SW 1271 (cell line): Measurements from ENCODE around the gene FA2H.
"Not testable (repeated sequence)": the region's sequence is repeated elsewhere in the genome, so short reads cannot be mapped to it uniquely, and the experiment has no call there.

ENCODE experiments used
- DNase-seq, 2 experiments: peaks; one replicate each; lab custom pipeline; 2025; lab: John Stamatoyannopoulos, UW

The FA2H gene

DNA sequence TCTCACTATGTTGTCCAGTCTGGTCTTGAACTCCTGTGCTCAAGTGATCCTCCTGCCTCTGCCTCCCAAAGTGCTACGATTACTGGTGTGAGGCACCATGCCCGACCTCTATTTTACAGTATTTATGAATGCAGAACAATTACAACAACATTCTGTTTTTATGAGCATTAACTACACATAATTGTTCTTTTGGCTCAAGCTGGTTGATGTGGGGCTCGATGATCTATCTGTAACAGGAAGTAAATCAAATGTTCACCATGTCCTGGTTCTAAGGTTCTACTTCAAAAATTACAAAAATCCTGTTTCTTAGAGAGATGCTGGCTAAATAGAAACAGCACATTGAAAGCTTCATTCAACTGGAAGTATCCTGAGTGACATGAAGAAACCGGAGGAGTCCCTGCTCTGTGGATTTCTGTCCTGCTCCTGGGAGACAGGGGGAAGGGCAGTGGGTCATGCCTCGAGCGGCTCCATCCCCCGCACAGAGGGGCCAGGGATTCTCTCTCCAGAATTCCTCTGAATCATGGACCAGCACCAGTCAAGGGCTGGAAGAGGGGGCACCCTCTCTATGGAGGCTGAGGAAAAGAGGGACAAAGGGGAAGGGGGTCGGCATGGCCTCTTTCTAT lies 31.5 kb downstream of the FA2H start:
- DNase-seq, result no peak

DNA sequence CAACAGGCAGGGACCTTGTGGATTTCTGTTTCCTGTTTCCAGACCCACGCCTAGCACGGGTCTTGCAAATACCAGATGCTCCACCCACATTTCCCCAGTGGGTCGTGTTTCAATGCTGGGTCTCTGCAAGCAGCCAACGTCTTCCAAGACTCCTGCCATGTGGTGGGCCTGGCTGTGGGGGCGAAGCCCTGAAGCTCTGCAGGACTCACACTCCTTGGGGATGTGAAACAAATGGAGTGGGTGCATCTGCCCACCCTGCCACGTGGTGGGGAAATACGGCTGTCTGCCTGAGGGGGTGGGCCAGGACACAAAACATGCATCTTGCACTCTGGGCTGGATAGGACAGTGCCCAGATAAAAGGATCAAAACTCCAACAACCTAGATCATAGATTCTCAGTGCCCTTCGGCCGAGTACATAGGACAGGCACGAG lies 32.6 kb downstream of the FA2H start:
- no peak for DNase-seq

DNA sequence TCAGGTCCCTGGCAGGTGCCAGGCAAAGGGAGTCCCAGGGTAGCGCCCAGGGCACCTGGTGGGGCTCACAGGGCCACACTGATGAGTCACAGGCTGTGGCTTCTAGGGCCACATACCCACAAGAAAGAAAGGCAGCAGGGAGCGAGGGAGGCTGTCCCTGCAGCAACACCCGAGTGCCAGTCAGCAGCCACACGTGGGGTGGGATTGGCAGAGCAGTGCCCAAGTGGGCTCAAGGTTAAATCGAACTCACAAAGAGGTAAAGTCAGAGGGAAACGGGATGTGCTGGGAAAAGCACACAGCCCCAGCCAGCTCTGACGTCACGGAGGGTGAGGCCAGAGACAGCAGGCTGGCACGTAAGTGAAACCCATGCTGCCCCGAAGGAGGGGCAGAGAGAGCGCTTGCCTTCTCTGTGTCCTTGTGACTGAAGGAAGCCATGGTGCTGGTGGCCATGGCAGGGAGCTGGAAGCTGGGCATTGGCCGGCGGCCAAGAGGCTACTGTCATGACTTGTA lies 33.8 kb downstream of the FA2H start:
- DNase-seq, result no peak

DNA sequence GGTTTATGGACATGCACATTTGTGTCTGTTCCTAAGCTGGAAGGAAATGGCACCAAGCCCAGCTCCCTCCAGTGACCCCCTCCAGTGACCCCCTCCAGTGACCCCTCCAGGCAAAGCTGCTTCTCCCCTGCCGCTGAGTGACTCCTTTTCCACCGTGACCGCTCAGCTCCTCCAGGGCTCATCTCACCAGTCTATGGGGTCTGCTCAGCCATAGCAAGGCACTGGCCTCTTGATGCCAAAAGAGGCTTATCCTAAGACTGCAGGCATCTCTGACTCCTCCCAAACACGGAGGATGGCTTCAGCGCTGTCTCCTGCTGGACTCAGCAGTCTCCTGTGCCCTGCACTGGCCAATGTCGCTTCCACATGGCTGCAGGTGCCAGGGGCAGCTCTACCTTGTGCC lies 35.3 kb downstream of the FA2H start:
- no peak for DNase-seq

DNA sequence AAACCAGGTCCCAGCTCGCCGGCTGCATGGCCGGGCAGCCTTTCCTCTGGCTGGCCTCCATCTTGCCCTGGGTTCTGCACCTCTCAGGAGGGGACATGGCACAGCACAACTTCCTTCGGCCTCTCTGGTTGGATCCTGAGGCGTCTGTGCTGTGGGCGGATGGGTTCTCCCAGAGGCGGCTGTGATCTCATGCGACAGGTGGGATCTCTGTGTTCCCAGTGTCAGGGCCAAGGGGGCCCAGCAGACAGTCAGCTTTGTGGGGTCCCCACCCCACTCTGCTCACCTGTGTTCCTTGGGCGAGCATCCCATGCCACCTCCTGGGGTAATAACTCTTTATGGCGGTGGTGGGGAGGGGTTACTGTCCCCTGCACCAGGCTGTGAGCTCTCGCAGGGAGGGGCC lies 35.8 kb downstream of the FA2H start:
- no peak for DNase-seq

DNA sequence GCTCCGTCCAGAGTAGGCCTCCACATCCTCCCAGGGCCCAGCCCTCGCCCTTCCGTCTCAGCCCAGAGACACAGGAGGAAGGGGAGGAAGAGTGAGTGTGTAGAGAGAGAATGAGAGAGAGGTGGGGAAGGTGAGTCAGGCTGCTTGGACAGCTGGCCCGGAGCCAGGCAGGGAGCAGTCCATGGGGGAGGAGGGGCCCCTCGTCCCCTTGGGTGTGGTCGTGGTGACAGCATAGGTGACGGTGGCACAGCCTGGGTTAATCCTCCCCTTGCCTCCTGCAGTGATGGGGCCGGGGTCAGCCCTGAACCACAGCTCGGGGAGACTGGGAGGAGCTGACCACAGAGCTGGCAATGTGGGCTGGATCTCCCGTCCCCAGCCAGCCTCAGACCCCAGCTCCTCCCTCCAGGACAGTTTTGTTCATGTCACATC lies 36.5 kb downstream of the FA2H start:
- DNase-seq, result no peak

DNA sequence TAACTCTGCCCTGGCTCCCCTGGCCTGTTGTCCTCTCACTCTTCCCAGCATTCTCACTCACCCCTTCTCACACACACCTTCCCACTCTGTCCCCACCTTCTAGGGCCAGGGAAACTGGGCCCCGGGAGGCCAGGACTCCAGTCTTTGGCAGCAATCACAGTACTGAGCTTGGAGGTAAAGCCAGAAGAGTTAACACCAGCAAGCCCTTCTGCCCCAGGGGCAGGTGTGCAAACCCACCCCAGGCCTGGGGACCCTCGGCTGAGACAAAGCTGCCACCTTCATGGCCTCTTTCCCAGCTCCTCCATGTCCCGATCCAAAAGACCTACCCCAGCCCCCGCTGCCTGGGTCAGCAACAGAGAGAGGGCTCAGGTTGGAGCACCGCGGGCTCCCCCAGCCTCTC lies 37.1 kb downstream of the FA2H start:
- no peak for DNase-seq

DNA sequence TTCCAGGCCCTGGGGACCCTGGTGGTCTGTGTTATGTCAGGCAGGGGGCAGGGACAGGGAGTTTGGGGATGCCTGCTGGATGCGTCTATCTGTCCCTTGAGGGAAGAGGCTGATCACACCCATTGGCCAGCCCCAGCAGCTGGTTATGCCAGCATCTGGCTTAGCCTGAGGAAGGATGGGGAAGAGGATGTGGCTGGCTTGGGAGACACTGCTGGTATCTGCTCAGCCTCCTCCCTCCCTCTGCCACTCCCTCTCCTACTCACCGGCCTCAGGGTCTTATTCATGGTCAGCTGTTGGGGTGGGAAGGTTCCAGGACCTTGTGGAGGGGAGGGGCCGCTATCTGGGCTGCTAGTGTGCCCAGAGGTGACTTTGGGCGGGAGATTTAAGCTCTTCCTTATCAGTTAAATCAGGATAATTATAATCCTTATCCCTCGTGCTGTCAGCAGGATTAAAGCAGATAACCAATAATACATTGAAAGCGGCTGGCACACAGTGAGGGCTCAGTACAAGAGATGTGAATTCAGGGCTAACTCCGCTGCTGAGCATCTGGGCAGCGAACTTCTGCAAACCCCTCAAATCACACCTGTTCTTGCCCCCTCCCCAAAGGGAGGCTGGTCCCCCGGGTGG lies 38.0 kb downstream of the FA2H start:
- no peak for DNase-seq

DNA sequence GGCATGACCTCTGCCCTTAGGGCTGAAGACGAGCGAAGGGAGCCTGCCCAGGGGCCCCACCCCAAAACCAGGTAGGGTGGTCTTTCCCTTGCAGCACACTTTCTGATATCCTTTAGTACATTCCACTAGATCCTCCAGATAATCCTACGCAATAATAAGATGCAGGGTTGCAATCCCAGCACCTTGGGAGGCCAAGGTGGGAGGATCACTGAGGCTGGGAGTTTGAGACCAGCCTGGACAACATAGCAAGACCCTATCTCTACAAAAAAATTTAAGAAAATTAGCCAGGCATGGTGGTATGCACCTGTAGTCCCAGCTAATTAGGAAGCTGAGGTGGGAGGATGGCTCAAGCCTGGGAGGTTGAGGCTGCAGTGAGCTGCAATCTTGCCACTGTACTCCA lies 39.1 kb downstream of the FA2H start:
- DNase-seq, result no peak

DNA sequence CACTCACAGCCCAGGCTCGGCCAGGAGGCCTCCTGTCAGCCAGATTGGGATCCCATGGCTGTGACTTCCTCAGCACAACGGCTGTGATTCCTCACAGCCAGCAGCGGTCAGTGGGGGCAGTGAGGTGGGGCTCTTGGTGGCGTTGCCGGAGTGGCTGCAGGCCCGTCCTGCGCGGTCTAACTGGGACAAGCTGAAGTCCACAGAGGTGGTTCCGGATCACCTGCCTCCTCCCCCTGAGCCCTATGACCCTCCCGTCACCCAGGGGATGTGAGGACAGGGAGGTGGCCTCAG lies 39.5 kb downstream of the FA2H start:
- no peak for DNase-seq

DNA sequence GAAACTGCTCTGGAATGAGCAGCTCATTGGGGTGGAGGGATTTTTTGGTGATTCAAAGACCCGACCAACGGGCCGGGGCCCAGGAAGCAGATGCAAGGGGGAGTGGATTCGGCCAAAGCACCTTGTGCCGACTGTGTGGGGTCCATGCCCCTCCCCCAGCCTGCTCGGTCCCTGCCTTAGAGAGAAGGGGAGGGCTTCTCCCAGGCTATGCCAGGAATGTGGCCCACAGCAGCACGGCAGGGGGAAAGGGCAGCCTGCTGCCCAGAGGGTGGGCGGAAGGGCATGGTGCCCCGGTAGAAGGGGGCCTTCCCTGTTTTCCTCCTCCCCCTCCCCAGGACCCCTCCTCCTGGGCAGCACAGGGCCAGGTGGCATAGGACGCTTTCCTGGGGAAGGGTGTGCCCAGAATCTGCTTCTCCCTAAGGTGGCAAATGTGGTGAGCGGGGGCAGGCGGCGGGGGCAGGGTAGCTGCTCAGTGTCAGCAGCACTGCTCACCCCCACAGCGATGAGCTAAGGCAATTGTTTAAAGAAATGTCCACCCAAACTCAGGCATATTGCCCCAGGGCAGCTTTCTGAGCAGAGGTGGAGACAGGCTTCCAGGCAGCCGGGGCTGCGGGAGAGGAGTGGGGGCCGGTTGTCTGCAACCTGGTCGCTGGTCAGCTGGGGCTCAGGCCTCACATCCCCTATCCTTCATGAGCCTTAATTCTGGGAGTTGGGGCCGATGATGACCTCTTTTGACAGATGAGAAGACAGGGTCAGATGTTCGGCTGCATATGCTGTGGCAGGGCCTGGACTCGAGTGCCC lies 40.1 kb downstream of the FA2H start:
- DNase-seq, result no peak

DNA sequence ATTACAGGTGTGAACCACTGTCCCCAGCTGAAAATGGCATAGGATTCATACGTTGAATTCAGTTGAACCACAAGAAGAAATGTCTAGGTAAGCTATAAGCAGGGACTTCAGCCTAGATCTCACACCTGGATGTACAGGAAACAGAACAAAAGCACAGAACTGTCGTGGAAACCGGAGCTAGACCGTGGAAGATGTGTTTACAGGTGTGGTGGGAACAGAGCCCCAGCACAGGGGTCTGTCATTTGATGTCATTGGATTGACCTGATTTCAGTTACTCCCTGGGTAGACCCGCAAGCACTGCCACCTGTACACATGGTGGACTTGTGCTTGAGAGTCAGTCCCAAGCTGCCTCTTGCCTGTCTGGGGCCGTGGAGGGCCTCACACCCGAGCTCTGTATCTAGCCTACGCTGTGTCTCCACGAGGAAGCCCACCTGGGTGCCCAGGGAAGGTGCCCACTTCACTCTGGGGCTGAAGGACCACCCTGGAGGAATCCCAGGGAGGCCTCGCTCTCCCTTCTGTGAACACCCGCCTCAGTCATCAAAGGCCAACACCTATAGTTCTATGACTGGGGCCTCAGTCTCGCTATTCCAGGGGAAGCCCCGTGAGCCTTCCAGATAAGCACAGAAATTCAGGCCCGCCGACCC lies 41.8 kb downstream of the FA2H start:
- DNase-seq, result no peak

DNA sequence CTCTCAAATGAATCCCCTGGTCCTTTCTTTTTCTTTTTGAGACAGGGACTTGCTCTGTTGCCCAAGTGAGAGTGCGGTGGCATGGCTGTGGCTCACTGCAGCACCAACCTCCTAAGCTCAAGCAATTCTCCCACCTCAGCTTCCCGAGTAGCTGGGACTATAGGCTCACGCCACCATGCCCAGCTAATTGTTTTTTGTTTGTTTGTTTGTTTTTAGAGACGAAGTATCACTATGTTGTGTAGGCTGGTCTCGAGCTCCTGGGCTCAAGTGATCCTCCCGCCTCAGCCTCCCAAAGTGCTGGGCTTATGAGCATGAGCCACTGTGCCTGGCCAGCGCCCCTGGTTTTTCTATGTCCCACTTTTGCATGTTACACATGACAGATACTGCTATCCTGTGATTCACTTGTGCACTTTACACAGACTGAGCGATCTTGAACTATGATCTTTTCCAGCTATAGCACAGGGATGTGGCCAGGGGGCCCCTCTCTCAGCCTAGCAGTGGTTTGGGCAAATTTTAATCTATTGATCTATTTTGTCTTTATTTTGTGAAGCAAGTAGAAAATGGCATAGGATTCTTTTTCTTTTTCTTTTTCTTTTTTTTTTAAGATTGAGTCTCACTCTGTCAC lies 42.7 kb downstream of the FA2H start:
- DNase-seq, result no peak

DNA sequence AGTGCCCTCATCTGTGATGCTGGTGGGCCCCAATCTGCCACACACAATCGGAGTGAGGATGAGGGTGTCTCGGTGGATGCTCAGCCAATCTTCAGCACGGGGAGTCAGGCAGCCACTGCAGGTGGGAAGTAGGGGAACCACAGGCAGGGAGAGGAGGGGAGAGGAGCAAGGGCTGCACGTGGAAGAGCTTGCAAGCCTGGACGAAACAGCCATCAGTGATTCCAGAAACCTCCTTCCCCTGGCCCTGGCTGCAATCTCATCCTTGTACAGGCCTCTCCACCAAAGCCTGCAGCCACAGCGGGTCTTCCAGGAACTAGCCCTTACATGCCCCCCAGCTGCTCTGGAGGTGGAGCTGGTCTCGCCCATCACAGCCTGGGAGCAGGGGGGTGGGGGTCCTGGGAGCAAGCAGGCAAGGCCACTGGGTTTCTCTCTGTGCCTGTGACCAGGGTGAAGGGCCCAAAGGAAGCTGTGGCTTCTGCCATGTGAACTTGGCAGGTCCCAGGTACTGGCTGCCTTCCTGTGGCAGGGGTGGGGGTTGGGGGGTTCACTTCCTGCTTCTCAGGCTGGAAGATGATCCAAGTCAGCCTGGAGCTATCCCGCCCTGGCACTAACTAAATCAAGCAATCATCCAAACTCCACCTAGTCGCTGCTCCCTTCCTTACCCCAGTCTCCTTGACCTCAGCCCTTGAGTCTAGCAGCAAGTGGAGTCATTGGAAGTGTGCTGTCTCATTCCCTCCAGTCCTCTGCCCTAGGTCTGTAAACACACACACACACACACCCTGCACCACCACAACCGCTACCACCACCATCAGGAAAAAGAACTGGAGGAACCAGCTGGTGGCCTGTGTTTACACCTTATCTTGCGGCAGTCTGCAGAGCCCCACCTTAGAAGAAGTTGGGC lies 44.6 kb downstream of the FA2H start:
- DNase-seq, result no peak

DNA sequence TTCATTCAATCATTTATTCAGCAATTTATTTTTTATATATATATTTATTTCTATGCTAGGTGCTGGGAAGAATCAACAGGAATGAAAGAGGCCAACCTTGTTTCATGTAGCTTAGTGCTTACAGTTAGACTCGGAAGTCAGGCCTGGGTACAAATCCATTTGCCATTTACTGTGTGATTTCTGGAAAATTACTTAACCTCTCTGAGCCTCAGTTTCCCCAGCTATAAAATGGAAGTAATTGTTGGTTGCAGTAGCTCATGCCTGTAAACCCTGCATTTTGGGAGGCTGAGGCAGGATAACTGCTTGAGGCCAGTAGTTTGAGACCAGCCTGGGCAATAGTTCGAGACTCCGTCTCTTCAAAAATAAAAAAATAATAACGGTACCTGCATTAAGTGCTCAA lies 46.7 kb downstream of the FA2H start:
- DNase-seq, result no peak

DNA sequence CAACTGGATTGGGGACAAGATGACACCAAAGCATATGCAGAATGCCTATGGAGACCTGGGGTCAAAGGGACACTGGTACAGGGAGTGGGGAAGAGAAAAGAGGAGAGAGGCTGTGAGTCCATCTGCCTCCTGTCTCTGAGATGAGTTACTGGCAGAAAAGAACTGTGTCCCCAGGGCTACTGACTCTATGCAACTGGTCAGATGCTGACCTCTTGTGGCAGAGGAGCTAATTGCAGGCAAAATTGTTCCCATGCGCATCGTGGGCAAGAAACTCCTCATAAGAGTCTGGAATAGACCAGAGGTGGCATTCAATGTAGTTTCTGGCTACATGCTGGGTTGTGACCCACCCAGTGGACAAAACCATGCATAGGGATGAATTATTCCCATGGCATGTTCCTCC lies 47.9 kb downstream of the FA2H start:
- DNase-seq, result no peak

DNA sequence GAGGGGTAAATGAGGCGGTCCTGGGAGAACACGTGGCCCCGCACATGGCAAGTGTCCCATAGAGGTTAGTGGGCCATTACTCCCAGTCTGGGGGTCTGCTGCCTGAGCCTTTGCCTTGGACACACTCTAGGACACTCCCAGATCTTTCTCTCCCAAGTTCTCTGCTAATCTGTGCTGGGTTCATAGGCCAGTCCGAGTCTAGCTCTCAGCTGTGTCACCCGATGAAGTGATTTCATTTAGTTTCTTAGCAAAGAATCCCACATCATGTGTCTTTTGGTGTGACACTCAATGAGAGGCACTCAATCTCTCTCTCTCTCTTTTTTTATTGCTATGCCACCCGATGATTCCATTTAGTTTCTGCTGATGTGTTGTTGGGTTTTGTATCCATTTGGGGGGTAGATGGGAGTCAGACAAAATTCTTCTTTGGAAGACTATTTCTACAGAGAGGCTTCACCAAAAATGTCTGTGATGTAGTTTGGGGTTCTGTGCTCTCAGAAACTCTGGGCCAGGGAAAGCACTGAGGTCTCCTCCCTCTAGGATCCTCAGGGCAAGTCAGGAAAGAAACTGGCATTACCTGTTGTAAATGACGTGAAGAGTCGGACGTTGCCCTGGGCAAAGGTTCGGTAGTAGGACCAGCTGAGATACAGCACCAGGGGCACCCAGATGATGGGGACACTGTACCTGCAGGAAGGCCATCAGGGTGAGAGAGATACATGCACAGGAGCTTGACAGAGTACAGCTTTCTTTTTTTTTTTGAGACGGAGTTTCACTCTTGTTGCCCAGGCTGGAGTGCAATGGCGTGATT lies 48.8 kb downstream of the FA2H start:
- DNase-seq, result no peak

DNA sequence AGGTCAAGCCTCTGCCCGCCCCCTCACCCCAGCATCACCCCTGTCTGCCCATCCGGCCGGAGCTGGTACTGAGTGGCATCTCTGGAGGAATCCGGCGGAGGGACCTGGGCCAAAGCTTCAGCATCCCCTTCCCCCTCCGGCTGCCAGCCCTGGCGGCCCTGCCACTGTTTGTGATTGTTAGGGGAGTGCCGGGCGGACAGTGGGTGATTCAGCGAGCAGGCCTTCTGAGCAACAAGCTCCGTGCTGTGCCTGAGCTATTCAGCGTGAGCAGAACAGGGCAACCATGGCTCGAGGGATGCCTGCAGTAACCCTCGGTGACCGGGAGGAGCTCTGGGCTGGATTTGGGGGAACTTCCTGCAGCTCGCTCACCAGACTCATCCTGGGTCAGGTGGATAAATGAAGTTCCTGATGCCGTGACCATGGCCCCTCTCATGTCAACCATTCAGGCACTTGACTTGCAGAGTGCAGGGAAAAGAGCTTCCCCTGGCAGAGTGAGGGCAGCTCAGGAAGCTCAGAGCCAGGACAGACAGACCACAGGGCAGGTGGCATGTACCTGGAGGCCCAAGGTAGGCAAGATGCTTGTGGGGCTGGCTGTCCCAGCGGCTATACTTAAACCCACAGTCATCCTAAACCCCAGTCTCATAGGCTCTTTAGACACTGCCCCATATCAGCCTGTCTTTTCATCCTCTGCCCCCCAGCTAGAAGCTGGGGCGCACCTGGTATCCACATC lies 49.6 kb downstream of the FA2H start:
- DNase-seq, result no peak

DNA sequence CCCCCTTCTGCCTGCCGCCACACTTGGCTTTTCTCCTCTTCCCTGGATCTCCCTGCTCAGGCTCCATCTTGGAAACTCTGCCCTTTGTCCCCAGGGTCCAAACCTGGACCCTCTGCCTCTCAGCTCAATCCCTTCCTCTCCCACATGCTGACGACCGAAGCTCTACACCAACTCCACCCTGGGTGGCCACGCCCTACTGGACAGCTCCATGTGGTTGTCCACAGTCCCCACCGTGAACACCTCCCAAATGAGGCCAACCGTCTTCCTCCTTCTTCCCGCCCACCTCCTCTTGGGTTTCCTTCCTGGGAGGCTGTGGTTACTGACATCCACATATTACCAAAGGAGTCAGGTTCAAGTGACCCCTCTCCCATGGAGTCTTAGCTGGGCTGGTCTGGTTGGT lies 51.4 kb downstream of the FA2H start:
- DNase-seq, result no peak

DNA sequence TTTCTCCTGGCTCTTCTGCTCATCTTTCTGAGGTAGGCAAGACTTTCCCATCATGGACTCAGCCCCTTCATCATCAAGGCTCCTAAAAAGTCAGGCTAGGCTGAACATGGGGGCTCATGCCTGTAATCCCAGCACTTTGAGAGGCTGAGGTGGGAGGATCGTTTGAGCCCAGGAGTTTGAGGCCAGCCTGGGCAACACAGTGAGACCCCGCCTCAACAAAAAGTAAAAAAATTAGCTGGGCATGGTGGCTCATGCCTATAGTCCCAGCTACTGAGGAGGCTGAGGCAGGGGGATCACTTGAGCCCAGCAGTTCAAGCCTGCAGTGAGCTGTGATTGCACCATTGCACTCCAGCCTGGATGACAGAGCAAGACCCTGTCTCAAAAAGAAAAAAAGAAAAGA lies 52.5 kb downstream of the FA2H start:
- not testable (repeated sequence) for DNase-seq
